Fibroblast of villous mesenchyme (primary cell): ENCODE results near the gene APOBEC3B. TPM values are rescaled to one million over a fixed set of nuclear protein-coding genes. Genes with fewer than 3 reads are reported as not detected.
"Not testable (repeated sequence)": the region's sequence is repeated elsewhere in the genome, so short reads cannot be mapped to it uniquely, and the experiment has no call there.

ENCODE experiments used
- DNase-seq: peaks from one replicate; pipeline ENCODE4 v3.0.0-alpha.2; 2010; ENCODE audit warnings: low read depth
- H3K4me3 ChIP-seq: 2 replicates; pipeline ENCODE4 v1.5.1; 2011; ENCODE audit warnings: low read depth, mild to moderate bottlenecking, low read length
- CTCF ChIP-seq: IDR thresholded peaks from 2 replicates; pipeline ENCODE4 v1.5.1; 2012; ENCODE audit warnings: low read depth, mild to moderate bottlenecking, low read length; ENCODE audit not compliant: insufficient read depth
- total RNA-seq: library from RNA; depleted of rRNA; stranded (reverse); fragments of >200 nt; gene quantifications from 2 replicates; pipeline ENCODE4 v1.2.3, GENCODE V29; 2012

APOBEC3B gene
- total RNA-seq, 1 donor, result 2.2 TPM

GRCh38 chr22:38944653-38945052 lies 37.5 kb upstream of the APOBEC3B start:
- no peak for TF ChIP-seq CTCF
- H3K4me3 ChIP-seq, result no peak overlapping the region
- no peak for DNase-seq

GRCh38 chr22:38945706-38946338 lies 36.3 kb upstream of the APOBEC3B start:
- not testable (repeated sequence) for H3K4me3 ChIP-seq, DNase-seq

- TF ChIP-seq CTCF, result no peak
- DNase-seq, result no peak
- H3K4me3 ChIP-seq, result no peak overlapping the region
Measured at GRCh38 chr22:38946771-38947170, 35.4 kb upstream of the APOBEC3B start.

- DNase-seq, result no peak
Measured at GRCh38 chr22:38947321-38948140, 34.6 kb upstream of the APOBEC3B start.

GRCh38 chr22:38948181-38948940 lies 33.8 kb upstream of the APOBEC3B start:
- no peak for TF ChIP-seq CTCF
- DNase-seq, result no peak
- no peak overlapping the region for H3K4me3 ChIP-seq

More at GRCh38 chr22:38947321-38948140, 34.6 kb upstream of the APOBEC3B start:
- no peak overlapping the region for H3K4me3 ChIP-seq
- TF ChIP-seq CTCF, result no peak

- no peak for DNase-seq
- TF ChIP-seq CTCF, result no peak
- H3K4me3 ChIP-seq, result no peak overlapping the region
Measured at GRCh38 chr22:38949889-38950405, 32.2 kb upstream of the APOBEC3B start.
